Left renal cortex interstitium (tissue), 4 donors: ENCODE measurements around the gene PARVA. TPM values are rescaled to one million over a fixed set of nuclear protein-coding genes. Genes with fewer than 3 reads are reported as not detected.
"Not testable (repeated sequence)": the region's sequence is repeated elsewhere in the genome, so short reads cannot be mapped to it uniquely, and the experiment has no call there.

Experiments
- DNase-seq, 4 donors: peaks; one replicate each; pipeline ENCODE4 v3.0.0-alpha.2; 2013; ENCODE audit warnings: low read depth in 4 of 4, low spot score in 2 of 4, missing footprints in 1 of 4
- polyA plus RNA-seq, 4 donors: library from polyadenylated mRNA; unstranded; fragments of 120-200 nt; gene quantifications; one replicate each; pipeline ENCODE4 v1.2.1, GENCODE V29; 2013; ENCODE audit not compliant: insufficient read length in 4 of 4

The PARVA gene, protein sequence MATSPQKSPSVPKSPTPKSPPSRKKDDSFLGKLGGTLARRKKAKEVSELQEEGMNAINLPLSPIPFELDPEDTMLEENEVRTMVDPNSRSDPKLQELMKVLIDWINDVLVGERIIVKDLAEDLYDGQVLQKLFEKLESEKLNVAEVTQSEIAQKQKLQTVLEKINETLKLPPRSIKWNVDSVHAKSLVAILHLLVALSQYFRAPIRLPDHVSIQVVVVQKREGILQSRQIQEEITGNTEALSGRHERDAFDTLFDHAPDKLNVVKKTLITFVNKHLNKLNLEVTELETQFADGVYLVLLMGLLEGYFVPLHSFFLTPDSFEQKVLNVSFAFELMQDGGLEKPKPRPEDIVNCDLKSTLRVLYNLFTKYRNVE
- 100 to 1,000 TPM; 104 to 120 (median 116) TPM for polyA plus RNA-seq

DNA sequence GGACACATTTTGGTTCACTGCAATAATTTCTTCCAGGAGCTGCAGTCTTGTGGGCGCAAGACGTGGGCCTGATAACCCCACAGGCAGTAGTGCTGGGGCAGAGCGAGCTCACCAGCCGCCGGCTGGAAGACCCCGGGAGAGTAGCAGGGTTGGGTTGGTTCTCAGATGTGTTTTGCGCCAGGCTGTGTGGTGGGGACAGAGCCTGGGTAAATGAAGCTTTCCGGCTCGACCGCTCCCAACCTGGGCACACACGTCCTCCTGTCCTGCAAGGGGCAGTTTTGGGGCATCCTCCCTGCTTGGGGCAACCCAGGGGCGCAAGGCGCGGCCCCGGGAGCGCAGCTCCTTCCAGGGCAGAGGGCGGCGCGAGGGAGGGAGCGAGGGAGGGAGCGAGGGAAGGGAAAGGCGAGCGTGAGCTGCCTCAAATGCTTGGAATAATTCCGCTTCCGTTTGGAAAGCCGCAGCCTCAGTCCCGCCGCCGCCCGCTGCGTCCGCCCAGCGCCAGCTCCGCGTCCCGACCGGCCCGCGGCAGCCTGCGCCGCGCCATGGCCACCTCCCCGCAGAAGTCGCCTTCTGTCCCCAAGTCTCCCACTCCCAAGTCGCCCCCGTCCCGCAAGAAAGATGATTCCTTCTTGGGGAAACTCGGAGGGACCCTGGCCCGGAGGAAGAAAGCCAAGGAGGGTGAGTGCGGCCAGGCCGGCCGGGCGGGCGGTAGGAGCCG, at the start of gene PARVA:
Gene PARVA (plus strand): TSS at position 466 of the 718 bp plus-strand sequence. CDS start 77 bp downstream, at position 543.
- DNase-seq, result peak in 3 of 4 donors; percentile 54 to 73 (median 62)

DNA sequence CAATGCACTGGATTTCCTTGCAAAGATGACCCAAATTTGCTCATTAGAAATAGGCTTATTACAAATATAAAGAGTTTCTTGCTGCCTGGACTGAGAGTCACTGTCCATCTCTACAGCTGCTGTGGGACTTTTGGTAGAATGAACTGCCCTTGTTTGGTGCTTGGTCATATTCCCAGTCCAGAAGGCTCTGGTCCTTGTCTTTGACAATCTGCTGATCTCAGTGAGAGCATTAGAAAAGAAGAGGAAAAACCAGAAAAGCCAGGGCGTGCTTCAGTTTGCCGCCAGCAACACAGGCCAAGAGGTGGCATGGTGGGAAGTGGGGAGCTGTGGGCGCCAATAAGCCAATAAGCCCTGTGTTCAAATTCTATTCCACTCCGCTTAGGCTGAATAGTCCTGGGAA, 48.2 kb upstream of the PARVA start:
- no peak for DNase-seq

DNA sequence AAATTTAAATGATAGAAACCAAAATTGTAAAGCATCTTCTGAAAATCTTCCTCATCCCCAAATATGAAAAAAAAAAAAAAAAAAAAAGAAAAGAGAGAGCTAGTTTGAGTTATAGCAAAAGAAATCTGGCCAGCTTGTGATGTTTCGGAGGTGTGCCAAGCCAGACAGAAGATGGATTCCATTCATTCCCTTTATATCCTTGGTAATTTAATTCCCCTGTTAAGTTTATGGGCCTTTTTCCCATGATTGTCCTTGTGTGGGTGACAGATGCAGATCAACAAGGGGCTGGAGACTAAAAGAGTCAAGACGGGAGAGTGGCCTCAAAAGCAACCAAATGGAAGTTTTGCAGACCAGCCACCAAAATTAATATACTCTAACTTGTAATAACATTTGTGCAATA, 47.6 kb upstream of the PARVA start:
- no peak for DNase-seq

DNA sequence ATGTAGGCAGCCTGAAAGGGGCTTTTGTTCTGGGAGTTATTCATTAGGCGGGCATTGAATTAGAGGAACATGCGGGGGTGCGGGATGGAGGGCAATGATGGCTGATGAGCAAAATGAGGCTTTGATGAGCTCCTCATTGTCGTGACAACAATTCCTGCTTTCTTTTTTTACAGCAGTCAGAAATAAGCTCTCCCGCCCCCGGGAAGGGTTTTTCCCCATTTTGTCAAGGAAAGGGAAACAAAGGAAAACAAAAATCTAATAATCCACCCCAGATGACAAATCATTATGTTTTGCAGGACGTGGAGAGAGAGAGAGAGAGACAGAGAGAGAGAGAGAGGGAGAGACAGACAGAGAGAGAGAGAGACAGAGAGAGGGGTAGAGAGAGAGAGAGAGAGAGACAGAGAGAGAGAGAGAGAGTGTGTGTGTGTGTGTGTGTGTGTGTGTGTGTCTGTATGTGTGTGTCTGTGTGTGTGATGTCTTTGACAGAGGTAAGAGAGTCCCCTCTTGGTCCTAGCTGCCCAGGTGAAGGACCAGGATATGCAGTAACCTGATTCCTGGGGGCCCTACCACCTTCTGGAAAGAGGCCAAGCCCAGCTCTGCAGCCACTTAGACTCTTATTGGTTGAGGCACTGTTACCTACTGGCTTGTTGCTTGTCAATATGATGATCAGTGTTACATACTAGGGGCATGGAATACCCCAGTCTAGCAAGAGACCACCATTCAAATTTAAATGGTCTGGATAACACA, 46.7 kb upstream of the PARVA start:
- DNase-seq, result no peak

DNA sequence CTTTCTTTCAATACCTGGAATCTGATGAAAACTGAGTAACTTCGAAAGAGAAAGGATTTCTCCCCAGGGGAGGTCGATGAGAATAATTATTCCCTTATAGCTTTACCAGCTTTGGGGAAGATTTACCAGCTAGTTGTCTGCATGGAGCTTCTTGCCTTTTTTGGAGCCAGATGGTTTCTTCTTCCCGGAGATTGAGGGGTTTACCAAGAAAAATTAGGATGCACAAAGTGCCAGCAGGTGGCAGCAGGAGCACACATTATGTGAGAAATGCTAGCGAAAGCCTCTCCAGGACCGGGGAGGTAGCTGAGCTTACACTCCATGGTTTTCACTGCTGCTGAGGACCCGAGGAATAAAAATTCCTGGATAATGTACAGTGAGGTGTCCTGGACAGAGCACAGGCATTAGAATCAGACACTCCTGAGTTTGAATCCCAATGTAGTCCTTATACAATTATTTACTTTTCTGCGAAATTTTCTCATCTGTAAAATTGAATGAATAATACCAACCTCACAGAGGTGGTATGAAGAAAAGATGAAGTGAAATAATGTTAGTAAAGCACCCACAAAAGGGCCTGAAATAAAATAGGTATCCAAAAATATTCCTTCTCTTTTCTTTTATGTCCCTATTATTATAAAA, 46.0 kb upstream of the PARVA start:
- peak; percentile 74 to 90 (median 76) for DNase-seq

DNA sequence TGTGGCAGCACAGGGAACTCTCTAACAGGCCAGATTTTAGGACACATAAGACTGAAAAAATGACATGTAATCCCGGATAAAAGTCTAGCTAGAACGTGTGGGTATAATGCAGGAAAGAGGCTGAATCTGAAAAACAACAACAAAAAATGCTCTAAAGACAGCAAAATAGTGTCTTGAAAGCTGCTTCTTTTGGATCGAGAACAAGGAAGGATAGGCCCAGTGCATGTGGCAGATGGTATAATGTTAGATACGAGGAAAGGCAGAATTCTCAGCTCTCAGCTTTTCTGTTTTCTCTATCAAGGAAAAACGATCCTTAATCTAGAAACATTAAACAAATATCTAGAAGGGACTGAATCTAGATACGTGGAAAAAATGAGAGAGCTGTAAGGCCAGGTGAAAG, 33.8 kb upstream of the PARVA start:
- DNase-seq, result no peak

DNA sequence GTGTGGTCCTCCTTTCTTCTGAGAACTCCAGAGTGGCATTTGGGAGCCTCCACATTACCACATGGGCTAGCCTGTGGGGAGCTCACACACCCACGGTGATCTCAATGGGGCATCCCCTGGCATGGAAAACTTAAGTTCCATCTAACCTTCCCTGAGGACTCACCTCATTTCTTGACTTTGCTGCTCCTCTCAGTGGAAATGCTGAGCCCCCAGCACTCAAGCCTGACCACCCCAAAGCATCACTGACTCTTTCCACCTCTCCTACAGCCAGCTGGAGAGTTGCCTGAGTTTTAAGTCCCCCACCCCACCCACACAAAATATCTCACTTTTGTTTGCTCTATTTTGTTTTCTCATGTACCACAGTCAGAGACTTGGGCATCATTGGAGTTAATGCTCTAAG, 23.8 kb upstream of the PARVA start:
- DNase-seq, result no peak

DNA sequence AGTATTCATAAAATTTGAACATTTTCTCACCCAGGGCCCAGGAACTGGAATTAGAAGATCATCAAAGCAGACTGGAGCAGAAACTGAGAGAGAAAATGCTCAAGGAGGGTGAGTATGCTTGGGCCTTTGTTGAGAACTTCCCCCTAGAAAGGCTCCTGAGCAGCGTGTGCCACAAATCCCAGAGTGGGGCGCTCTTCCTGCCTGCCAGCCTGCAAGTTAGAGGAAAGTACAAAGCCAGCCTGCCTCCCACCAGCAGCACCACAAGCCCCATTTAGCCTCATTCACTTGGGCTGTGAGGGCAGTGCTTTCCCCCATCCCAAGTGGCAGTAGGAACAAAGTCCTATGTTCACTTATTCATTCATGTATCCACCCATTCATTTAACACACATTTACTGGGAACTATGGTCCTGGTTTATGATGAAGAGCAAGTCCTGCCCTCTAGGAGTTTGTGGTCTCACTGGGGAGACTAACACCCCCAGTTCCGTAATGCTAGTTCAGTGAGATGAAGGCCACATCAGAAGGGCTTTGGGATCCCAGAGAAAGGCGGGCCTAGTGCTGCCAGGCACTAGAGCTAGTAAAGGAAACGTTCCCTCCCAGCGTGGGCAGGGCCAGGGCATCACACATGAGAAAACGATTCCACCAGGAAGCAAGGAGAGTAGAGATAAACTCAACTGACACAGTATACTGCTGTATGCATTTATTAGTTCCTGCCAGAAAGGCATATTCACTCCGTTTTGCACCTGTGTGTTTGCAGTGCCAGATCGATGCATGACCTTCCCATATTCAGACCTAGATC, 22.4 kb upstream of the PARVA start:
- no peak for DNase-seq

DNA sequence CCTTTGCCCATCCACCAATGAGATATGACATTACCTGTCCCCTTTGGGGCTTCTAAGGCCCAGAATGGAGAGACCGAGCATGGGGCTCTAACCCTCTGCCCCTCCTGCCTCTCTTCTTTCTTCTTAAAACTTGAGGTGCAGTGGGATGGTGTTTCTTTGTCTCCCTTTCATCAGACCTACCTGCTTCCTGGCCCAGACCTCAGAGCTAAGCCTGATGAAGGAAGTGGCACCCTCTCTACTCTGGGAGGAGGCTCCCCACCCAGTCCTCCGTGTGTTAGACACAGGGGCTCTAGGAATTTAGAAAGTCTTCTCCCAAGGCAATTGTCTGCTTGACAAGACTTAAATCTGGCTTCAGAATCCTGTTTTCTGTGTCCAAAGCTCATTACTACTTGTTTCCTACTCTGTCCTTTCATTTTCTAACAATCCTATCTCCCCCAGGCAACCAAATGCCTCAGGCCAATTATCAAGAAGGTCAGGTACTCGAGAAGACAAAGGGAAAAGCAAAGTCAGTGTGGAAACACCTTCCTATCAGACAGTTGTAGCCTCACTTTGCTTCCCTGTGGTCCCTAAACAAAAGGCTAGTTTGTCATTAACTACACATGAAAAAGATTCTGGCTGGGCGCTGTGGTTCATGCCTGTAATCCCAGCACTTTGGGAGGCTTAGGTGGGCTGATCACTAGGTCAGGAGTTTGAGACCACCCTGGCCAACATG, 20.3 kb upstream of the PARVA start:
- DNase-seq, result no peak

DNA sequence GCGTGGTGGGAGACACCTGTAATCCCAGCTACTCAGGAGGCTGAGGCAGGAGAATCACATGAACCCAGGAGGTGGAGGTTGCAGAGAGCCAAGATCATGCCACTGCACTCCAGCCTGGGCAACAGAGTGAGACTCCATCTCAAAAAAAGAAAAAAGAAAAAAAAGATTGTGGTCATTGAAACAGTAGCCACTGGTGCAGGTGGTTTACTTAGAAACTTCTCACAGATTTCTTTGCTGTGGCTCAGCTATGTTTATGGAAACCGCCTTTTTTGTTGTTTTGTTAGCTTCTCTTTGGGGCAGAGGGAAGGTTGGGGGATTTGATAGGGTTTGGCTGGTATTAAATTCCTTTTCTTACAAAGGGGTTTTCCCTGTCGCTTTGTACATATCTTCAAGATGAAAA, 19.7 kb upstream of the PARVA start:
- not testable (repeated sequence) for DNase-seq

DNA sequence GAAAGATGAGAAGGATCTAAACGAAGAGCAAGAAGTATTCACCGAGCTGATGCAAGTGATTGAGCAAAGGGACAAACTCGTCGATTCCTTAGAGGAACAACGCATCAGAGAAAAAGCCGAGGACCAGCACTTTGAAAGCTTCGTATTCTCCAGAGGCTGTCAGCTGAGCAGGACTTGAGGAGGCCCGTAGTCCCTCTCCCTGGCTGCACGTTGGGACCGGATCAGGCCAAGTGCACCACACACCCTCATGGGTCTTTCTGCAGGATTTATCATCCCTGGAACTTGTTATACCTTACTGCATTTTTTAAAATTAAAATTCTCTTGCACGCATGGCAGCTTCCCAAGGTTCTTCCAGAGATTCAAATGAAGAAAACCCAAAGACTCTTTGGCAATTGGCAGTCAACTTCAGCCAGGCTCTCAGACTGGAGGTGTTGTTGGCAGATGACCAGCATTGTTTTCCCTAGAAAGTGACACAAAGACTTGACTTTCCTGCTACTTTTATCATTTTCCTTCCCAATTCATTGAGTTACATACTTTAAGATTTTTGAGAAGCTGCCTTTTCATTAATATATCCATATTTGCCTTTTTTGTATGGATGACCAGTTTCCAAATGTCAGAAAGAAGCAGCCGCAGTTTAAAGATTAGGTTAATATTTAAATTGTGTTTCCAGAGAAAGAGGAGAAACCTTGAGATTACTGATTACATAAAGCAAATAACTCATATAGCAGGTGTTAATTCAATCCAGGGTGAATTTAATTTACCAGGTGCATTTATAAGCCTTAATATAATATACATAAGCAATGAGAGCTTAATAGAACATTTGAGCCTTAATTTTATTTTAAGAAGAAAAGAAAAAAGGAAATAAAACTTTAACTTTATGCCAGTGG, 18.8 kb upstream of the PARVA start:
- no peak for DNase-seq

DNA sequence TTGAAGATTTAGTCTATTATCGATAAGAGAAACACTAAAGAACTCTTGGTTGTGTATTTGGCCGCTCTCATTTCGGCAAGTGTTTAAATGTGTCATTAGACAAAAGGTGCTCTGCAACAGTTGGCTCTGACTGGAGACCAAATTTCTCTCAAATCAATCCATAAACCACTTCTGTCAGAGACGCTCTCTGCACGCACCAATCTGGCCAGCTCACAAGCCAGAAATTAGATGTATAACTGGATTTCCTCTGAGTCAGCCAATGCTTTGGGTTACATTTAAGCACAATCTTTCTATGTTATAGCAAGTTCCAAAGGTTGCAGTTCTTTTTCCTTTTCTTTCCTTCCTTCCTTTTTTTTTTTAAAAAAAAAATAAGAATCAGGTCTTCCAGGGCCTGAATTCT, 17.6 kb upstream of the PARVA start:
- no peak for DNase-seq

DNA sequence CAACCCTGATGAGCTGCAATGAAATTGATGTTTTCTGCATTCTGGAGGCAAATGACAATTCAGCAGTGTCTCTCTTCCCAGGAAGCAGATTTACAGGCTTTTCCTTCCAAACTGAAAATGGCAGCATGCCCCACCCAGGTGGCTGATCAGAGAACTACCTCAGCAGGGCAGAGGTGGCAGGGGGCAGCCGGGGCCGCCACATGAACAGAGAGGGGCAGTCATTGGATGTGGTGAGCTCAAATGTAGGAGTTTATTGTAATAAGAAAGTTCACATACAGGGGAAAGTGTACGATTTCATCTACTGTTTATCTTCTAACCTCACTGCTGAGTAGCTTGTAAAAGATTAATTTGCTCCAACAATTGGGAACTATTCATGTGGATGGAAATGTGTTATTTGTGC, 15.7 kb upstream of the PARVA start:
- no peak for DNase-seq

DNA sequence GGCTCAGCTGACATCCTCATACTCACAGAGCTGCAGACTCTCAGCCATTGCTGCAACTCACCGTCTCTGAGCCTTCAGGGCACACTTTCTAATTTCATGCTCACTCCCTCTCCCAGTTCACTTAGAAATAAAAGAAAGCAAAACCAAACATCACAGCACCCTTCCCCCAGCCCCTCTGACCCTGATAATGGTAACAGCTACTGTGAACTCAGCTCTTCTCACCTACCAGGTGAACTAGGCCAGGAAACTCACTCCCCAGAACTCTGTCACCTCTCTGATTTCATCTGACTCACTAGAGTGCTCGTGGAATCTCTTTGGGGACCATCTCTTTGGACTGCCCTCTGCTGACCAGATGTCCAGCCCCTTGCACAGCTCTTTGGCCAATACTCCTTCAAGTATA, 14.5 kb upstream of the PARVA start:
- DNase-seq, result no peak

DNA sequence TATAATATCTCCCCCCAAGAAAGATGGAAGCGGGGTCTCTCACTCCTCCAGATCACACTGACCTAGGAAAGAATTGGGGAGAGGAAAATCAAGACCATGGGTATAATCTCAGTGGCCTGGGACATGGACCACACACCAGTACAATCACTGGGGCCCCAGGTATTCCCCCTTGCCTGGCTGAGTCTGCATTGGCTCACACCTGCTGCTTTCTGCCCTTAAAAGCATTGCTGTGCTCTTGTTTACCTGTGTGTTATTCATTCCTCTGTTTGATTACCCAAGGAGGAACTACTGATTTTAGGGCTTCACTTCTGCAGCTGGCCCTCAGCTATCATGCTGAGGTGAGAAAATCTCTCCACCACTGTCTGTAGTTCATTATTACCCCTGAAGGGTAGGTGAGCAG, 14.0 kb upstream of the PARVA start:
- no peak for DNase-seq

DNA sequence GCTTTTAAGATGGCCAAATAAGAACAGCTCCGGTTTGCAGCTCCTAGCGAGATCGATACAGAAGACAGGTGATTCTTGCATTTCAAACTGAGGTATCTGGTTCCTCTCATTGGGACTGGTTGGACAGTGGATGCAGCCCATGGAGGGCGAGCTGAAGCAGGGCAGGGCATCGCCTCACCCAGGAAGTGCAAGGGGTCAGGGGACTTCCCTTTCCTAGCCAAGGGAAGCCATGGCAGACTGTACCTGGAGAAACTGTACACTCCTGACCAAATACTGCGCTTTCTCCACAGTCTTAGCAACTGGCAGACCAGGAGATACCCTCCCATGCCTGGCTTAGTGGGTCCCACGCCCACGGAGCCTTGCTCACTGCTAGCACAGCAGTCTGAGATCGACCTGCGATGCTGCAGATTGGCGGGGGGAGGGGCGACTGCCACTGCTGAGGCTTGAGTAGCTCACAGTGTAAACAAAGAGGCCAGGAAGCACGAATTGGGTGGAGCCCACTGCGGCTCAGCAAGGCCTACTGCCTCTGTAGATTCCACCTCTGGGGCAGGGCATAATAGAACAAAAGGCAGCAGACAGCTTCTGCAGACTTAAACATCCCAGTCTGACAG, 11.3 kb upstream of the PARVA start:
- DNase-seq, result not testable (repeated sequence)

DNA sequence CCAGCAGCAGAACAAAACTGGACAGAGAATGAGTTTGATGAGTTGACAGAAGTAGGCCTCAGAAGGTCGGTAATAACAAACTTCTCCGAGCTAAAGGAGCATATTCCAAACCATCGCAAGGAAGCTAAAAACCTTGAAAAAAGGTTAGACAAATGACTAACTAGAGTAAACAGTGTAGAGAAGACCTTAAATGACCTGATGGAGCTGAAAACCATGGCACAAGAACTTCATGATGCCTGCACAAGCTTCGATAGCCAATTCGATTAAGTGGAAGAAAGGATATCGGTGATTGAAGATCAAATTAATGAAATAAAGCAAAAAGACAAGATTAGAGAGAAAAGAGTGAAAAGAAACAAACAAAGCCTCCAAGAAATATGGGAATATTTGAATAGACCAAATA, 10.3 kb upstream of the PARVA start:
- not testable (repeated sequence) for DNase-seq

DNA sequence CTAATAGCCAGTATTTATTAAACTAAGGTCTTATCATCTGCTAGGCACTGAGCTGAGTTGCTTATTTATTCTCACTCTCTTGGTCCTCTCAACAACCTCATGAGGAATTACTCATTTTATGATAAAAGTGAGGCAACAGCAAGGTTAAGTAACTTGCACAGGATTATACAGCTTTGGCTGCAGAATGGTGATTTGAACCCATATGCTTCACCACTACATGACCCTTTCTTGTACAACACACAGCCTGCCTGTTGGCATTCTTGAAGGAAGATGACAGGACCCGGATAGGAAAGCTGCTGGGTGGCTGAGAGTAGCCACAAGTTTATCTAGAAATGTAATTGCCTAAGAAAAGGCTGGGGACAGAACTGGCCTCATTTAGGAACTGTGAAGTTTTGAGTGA, 5.3 kb upstream of the PARVA start:
- no peak for DNase-seq
